MV-4-11 (cell line): ENCODE results near the gene EXOC4.
"Not testable (repeated sequence)": the region's sequence is repeated elsewhere in the genome, so short reads cannot be mapped to it uniquely, and the experiment has no call there.

ENCODE experiments used
- DNase-seq: peaks from one replicate; lab custom pipeline; 2025; lab: John Stamatoyannopoulos, UW

EXOC4 gene

DNA sequence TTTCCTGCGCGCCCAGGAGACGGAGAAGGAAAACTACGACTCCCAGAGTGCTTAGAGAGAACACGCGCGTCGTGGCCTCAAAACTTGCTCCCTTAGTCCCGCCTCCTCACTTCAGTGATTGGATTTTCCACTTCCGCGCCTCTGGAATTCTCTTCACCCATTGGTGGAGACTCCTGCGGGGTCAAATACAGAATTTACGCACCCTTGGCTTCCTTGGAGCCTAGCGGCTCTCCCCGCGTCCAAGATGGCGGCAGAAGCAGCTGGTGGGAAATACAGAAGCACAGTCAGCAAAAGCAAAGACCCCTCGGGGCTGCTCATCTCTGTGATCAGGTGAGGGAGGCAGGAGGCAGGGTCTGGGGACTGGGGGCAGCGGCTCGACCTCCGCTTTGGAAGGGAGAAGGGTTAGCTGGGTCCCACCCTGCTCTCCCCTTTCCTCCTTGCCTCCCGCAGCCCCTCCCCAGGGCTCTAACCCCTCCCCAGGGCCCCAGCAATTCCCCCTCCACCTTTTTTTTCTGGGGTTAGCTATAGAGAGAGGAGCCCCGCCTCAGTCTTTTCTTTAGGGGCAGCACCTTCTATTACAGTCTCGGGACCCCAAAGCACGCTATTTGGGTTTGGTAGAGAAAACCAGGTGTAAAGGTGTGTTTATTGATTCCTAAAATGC, at the start of gene EXOC4:
TSS of gene EXOC4 (plus strand) at position 221 of the 661 bp plus-strand sequence.
- peak; percentile 98 for DNase-seq

GRCh38 chr7:133203490-133203889, 49.4 kb upstream of the EXOC4 start:
- DNase-seq: no peak

GRCh38 chr7:133207687-133208086, 45.2 kb upstream of the EXOC4 start:
- DNase-seq: peak; percentile 15

- not testable (repeated sequence) for DNase-seq
Measured at GRCh38 chr7:133210817-133211216, 42.1 kb upstream of the EXOC4 start.

GRCh38 chr7:133213772-133214171, 39.1 kb upstream of the EXOC4 start:
- not testable (repeated sequence) for DNase-seq

GRCh38 chr7:133217773-133218172, 35.1 kb upstream of the EXOC4 start:
- DNase-seq: no peak

DNA sequence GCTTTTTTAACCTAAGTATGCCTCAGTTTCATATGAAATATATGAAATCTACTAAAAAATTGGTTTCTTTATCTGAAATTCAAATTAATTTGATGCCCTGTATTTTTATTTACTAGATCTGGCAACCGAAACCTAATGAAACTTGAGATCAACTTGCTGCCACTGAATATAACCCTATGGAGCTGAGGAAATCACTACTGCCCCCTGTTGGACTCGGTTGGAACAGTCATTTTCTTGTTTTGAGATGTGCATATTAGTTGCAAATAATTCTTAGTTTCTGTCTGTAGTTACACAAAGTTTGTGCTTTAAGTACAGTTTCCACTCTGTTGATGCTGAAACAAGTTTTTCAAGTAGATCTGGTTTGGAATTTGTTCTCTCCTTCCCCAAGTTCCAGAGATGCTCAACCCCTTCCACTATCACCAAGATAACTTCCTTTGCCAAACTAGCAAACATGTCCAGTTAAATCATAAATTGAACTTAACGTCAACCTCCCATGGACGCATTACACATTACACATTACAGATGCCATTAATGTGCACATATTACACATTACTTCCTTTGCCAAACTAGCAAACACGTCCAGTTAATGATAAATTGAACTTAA, 22.2 kb upstream of the EXOC4 start:
- peak; percentile 47 for DNase-seq

DNA sequence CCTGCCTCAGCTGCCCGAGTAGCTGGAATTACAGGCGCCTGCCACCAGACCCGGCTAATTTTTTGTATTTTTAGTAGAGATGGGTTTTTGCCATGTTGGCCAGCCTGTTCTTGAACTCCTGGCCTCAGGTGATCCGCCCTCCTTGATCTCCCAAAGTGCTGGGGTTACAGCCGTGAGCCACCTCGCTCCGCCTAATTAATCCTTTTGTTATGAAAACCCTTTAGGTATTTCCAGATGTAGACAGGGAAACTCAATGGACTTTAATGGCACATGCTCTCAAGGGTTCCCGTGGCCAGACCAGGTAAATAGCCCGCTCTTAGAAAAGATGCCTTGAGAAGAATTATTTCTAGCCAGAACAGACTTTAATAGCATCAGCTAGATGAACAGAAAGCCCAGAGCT, 19.7 kb upstream of the EXOC4 start:
- DNase-seq: no peak

GRCh38 chr7:133234961-133235875, 17.7 kb upstream of the EXOC4 start:
- no peak for DNase-seq

DNA sequence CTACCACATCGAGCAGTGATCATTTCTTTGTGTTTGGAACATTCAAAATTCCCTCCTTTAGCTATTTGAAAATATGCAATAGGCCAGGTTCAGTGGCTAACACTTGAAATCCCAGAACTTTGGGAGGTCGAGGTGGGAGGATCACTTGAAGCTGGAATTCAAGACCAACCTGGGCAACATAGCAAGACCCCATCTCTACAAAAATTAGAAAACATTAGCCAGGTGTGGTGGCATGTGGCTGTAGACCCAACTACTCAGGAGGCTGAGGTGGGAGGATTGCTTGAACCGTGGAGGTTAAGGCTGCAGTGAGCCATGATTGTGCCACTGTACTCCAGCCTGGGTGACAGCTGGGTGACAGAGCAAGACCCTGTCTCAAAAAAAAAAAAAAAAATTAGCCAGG, 15.3 kb upstream of the EXOC4 start:
- no peak for DNase-seq

- DNase-seq: no peak
Measured at GRCh38 chr7:133240302-133240701, 12.6 kb upstream of the EXOC4 start.

- no peak for DNase-seq
Measured at GRCh38 chr7:133246558-133246957, 6.3 kb upstream of the EXOC4 start.

DNA sequence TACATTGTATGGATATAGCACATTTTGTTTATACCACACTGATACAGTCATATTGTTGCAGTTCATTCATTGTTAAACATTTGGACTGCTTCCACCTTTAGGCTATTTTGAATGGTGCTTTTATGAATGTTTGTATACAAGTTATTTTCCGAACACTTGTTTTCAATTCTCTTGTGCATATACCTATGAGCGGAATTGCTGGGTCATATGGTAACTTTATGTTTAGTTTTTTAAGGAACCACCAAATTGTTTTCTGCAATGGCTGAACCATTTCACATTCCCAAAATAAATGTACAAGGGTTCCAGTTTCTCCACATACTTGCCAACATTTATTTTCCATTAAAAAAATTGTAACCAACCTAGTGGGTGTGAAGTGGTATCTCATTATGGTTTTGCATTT, 4.0 kb upstream of the EXOC4 start:
- DNase-seq: no peak

DNA sequence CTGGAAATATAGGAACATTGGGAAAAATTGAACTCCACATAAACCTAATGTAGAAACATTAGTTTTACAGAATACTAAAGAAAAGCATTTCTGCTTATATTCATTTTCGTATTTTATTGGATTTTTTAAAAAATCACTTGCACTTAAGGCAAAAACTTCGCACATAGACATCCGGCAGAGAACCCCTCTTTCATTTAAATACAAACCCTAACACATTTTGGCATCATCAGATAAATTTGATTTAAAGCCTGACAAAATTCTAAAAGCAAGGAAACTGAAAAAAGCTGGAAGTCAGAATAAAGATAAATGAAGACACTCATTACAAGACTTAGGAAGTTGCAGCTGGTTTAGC, 396 bp upstream of the EXOC4 start:
- no peak for DNase-seq

DNA sequence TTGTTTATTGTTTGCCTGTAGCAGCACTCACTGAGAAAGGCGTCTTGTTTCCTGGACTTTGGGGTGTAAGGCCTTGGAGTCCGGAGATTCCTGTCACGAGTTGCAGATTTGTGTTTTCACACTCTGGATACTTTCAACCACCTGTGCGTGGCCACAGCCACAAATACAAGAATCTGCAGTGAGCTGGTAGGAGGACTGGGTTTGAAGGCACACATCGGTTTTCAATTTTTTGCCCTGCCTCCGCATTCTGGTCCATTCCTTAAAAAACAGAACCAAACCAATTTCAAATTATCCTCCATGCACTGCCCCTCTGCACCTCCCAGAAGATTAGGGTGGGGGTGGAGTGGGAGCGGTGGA, 619 bp downstream of the EXOC4 start:
- no peak for DNase-seq

DNA sequence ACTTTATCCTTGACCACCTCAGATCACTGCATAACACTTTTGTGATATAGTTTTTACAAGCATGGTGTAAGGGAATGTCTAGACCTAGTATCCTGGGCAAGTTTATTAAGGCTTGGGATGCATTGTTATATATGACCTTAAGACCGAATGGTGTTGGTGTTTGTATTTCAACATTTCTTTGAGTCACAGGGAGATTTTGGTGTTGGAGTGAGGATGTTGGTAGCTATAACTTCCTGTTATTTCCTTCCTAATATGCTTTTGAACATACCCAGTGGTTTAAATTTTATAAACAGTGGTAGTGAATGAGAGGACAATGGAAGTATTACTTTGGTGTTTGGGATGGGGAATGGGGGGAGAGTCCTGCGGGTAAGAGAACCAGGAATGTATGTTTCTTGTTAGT, 2.6 kb downstream of the EXOC4 start:
- peak; percentile 73 for DNase-seq

GRCh38 chr7:133258174-133258573, 5.3 kb downstream of the EXOC4 start:
- DNase-seq: no peak

- no peak for DNase-seq
Measured at GRCh38 chr7:133265821-133266220, 12.9 kb downstream of the EXOC4 start.

- DNase-seq: no peak
Measured at GRCh38 chr7:133268355-133268754, 15.5 kb downstream of the EXOC4 start.

- no peak for DNase-seq
Measured at GRCh38 chr7:133272336-133272735, 19.5 kb downstream of the EXOC4 start.

DNA sequence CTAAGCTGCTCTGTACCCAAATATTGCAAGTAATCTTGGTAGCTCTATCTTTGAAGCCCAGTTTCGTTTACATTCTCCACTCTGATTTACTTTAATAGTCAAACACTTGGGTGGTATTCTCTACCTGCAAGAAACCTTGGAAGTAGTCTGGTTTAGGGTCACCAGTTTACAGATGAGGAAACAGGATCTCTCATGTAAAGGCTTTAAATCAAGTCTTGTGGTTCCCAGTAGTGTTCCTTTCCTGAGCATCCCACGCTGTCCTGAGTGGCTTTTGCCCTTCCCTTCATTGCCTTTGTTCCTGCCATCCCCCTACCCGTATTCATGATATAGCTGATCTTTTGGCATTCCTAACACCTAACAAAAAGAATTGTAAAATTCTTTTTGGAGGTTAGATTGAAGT, 20.3 kb downstream of the EXOC4 start:
- DNase-seq: no peak

DNA sequence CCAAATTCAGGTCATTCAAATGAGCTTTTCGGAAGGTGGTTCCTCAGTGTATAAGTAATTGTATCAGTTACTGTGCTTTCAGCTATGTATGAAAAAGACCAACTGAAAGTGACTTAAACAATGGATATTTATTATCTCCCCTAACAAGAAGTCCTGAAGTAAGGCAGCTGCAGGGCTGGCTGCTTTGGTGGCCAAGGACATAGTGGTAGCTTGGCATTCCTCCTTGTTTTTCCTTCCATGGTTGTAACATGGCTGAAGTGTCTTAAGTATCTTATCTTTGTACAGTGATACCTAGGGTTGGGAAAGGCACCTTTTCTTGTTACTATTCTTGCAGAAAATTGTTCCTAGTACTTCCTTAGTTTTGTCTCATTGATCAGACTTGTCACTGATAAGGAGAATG, 21.4 kb downstream of the EXOC4 start:
- no peak for DNase-seq

DNA sequence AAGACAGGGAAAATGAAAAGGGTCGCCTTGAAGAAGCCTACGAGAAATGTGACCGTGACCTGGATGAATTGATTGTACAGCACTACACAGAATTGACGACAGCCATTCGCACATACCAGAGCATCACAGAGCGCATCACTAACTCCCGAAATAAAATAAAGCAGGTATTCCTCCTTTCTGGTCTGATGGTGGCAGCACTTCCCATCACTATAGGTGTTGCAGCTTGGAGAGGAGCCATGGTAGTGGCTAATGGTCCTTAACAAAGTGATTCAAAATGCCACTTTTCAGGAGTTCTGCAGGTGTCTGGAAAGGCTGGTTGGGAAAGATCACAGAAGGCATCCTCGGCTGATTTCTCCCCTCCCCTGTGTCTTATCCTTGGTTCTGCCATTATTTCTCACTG, 22.1 kb downstream of the EXOC4 start:
- DNase-seq: no peak
